ENCODE measurements around the gene PSTPIP1. TPM values are rescaled to one million over a fixed set of nuclear protein-coding genes. Genes with fewer than 3 reads are reported as not detected.

PSTPIP1 gene
- total and polyA plus RNA-seq, 2 experiments from 2014 or later: 0.80 to 3.7 TPM

- Histone ChIP-seq H2AFZ (no peak overlapping the region), H3K4me3 (peak overlapping the region; percentile 68; the same call in 1 of the 2 replicates), H3K36me3 (ENCODE audit: insufficient read depth) (no peaks in the 10 kb centered on the region), H4K20me1 (replicated peaks; ENCODE audit: insufficient read depth) (no peaks in the 10 kb centered on the region), H3K79me2 (replicated peaks; ENCODE audit: insufficient read depth) (no peaks in the 10 kb centered on the region), H3K4me1 (ENCODE audit: insufficient read depth) (no peaks in the 10 kb centered on the region; the same call in 1 of the 2 replicates), H3K27ac (ENCODE audit: low read depth) (no peak overlapping the region), H3F3A (replicated peaks; ENCODE audit: low read depth) (no peaks in the 10 kb centered on the region), H3K27me3 (ENCODE audit: insufficient read depth) (0 out of 2 replicates have a peak, but pooled peaks cover 4% of the 10 kb centered on the region), H3K4me2 (peak overlapping the region; percentile 86; the same call in 1 of the 2 replicates), H3K9me2 (ENCODE audit: insufficient read depth) (no peaks in the 10 kb centered on the region)
- TF ChIP-seq CREB1 (CRISPR knock-in tag; IDR thresholded peaks at IDR 0.05; ENCODE audit: low read depth) (no peak), ZNF331 (CRISPR knock-in tag; IDR thresholded peaks at IDR 0.05; ENCODE audit: low read depth) (no peak), REST (IDR thresholded peaks at IDR 0.05; ENCODE audit: unreplicated experiment) (no peak), POLR2AphosphoS5 (IDR thresholded peaks at IDR 0.05; ENCODE audit: low read depth) (no peak), STAT1 (IDR thresholded peaks at IDR 0.05; ENCODE audit: unreplicated experiment) (no peak), ZNF114 (CRISPR knock-in tag; IDR thresholded peaks at IDR 0.05) (no peak), JUNB (IDR thresholded peaks at IDR 0.05; ENCODE audit: unreplicated experiment) (no peak), EZH2phosphoT487 (IDR thresholded peaks at IDR 0.05; ENCODE audit: unreplicated experiment) (no peak), NANOG (IDR thresholded peaks at IDR 0.05; ENCODE audit: borderline replicate concordance) (no peak), EZH2 (IDR thresholded peaks at IDR 0.05; ENCODE audit: low read depth, unreplicated experiment) (no peak), ZNF462 (CRISPR knock-in tag; IDR thresholded peaks at IDR 0.05) (no peak)
- TF ChIP-seq, protein P1, sequence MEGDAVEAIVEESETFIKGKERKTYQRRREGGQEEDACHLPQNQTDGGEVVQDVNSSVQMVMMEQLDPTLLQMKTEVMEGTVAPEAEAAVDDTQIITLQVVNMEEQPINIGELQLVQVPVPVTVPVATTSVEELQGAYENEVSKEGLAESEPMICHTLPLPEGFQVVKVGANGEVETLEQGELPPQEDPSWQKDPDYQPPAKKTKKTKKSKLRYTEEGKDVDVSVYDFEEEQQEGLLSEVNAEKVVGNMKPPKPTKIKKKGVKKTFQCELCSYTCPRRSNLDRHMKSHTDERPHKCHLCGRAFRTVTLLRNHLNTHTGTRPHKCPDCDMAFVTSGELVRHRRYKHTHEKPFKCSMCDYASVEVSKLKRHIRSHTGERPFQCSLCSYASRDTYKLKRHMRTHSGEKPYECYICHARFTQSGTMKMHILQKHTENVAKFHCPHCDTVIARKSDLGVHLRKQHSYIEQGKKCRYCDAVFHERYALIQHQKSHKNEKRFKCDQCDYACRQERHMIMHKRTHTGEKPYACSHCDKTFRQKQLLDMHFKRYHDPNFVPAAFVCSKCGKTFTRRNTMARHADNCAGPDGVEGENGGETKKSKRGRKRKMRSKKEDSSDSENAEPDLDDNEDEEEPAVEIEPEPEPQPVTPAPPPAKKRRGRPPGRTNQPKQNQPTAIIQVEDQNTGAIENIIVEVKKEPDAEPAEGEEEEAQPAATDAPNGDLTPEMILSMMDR (conservative IDR thresholded peaks at IDR 0.05; ENCODE audit: low read depth in 2 of 2): no peak
- TF ChIP-seq, protein P2, sequence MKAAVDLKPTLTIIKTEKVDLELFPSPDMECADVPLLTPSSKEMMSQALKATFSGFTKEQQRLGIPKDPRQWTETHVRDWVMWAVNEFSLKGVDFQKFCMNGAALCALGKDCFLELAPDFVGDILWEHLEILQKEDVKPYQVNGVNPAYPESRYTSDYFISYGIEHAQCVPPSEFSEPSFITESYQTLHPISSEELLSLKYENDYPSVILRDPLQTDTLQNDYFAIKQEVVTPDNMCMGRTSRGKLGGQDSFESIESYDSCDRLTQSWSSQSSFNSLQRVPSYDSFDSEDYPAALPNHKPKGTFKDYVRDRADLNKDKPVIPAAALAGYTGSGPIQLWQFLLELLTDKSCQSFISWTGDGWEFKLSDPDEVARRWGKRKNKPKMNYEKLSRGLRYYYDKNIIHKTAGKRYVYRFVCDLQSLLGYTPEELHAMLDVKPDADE (IDR thresholded peaks at IDR 0.05): no peak
- Mint-ChIP-seq H3K27me3 (ENCODE audit: insufficient read depth, low read depth, poor library complexity) (peaks cover 32% of the 10 kb centered on the region), H3K4me3 (no peak overlapping the region), H3K4me1 (peaks cover 5% of the 10 kb centered on the region), H3K27ac (peak overlapping the region; percentile 3; the same call in 1 of the 2 replicates), H3K9me3 (no peaks in the 10 kb centered on the region; the same call in 2 of the 3 replicates), H3K36me3 (ENCODE audit: low read depth) (no peaks in the 10 kb centered on the region; the same call in 2 of the 3 replicates)
- ATAC-seq: no peak
- DNase-seq (ENCODE audit: low spot score): no peak
These were observed 32.3 kb downstream of the PSTPIP1 start for GRCh38 chr15:77027111-77027696.
